HG02885 (cell line): ENCODE results near the gene DTHD1.

Experiments
- ATAC-seq: cut with Tn5 transposase; IDR thresholded peaks from one replicate; pipeline ENCODE4 v1.9.1; 2021; ENCODE audit warnings: mild to moderate bottlenecking; ENCODE audit not compliant: unreplicated experiment, poor library complexity

The DTHD1 gene

DNA sequence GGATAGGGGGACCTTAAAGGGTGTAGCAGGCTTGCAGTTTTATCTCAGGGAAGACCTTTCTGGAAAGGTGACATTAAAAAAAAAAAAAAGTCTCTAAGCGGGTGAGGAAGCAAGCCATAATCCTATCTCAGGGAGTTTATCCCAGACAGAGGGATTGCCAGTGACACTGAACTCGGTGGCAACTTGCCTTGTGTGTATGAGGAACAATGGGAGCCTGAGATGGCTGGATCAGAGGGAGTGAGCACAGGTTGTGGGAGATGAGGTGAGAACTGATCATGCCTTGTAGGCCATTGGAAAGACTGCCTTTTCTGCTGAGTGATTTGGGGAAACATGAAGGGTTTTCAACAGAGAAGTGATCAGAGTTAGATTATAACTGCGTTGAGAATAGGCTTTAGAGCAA is 31.1 kb downstream of the DTHD1 start:
- no peak for ATAC-seq

DNA sequence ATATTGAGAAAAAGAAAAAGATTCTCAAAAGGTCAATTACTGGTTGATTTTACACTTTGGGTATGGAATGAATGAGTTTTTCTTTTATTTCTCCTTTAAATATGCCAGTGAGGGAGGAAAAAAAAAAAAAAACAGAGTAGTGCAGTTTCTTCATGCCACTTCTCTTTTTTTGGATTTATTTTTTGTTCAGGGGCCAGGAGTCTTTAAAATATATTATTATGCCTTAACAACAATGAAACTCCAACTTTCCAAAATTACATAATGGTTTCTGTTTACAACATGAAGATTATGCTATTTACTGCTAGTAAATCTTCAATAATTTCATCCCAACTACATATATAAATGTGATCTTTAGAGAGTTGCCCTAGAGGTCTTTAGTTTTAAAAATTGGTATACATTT is 31.9 kb downstream of the DTHD1 start:
- no peak for ATAC-seq

DNA sequence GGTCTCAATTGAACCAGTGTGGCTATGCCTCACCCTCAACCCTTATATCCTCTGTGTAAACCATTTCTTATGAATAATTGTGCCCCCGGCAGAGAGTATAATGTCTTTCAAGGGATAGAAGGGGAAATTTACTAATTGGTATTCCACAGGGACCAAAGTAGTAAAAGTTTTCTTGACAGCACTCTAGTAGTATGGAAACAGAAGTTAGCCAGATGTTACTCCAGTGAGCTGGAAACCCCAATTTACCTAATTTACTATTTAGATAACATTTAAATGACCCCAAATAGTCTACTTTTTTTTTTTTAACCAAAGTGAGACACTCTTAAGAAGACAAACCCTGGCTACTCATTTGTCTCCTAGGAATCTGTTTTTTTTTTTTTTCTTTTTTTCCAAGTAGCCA is 32.3 kb downstream of the DTHD1 start:
- ATAC-seq = no peak

DNA sequence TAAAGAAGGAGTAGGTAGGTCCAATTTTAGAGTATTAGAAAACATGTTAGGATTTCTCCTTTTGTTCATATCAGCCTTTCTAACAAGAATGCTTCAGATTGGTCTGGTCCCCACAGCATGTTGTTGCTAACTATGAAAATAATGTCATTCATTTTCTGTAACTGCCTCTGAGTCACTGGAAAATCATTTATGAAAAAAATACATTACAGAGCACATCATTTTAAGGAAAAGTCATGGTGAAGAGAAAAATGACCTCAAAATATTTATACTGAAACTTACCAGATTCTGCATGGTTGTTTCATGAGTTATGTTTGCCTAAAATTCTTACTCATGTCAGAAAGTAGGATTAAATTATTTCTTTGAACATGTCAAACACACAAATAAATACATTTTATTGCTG is 35.2 kb downstream of the DTHD1 start:
- ATAC-seq = no peak

DNA sequence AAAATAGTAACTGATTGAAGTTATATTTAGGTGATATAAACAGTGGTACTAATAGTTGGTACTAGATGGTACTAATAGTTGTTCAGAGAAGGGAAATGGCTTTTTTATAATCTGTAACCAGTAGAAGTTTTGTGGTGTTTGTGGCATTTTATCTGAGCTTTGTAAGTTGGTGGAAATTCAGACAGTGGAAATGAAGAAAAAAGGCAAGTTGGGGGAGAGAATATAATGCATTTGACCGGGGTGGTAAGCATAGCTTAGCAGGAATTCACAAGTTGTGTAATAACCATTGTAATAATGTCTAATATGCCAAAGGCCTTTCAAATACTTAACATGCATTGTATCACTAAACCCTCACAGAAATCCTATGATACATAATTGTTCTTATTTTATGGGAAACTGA is 36.3 kb downstream of the DTHD1 start:
- no peak for ATAC-seq

DNA sequence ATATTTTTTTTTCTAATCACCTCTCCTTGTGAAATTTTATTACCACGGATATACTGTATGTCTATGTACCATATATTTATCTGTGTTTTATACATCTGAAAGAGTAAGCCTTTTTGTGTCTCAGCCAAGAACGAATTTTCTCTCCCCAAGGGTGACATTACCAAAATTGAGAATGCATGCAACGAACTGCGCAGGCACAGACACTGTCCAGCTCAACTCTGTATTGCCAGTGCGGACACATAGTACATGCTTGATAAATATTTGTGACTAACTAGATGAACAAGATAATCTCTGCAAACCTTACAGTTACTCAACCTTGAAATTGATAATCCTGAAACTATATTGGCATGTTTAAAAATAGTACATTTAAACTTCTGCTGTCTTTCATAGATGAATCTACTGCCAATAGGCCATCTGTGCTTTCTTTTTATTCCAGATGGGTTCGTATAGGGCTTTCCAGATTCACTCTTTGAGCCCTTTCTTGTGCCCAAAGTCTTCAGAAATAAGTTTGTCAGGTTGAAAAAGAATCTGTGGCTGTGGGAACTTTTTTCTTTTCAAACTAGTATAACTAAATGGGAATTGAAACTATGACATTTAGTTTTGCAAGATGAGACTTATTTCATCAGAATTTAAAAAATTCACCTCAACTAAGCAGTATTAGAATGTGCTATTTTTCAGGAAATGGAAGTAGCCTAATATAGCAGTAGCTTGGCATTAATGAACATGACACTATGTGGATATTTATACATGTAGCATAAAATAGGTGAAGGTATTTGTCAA is 38.9 kb downstream of the DTHD1 start:
- peak; percentile 53 for ATAC-seq

DNA sequence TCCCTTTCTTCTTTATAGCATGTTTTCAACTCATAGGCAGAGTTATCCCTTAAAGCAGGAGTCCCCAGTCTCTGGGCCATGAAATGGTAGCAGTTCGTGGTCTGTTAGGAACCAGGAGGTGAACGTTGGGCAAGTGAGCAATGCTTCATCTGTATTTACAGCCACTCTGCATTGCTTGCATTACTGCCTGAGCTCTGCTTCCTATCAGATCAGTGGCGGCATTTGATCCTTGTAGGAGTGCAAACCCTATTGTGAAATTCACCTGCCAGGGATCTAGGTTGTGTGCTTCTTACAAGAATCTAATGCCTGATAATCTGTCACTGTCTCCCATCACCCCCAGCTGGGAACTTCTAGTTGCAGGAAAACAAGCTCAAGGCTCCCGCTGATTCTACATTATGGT is 39.8 kb downstream of the DTHD1 start:
- ATAC-seq = no peak

DNA sequence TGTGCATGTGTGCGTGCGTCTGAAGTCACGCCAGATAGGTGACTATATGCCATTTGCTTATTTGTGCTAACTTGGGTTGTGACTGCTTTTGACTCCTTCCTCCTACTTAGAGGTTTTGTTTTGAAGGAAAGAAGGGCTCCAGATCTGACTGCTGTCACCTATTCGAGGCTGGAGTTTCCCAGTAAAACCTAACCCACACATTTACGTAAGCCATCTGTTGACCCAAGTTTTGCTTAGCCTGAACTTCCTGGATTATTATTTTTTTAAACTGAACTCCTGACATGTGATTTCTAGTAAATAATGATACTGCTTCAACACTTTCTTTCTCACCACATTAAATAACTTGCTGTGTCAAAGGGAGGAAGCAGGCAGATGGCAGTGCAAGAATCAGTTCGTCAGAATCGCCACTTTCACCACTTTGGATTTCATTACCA is 41.5 kb downstream of the DTHD1 start:
- ATAC-seq = peak; percentile 27

DNA sequence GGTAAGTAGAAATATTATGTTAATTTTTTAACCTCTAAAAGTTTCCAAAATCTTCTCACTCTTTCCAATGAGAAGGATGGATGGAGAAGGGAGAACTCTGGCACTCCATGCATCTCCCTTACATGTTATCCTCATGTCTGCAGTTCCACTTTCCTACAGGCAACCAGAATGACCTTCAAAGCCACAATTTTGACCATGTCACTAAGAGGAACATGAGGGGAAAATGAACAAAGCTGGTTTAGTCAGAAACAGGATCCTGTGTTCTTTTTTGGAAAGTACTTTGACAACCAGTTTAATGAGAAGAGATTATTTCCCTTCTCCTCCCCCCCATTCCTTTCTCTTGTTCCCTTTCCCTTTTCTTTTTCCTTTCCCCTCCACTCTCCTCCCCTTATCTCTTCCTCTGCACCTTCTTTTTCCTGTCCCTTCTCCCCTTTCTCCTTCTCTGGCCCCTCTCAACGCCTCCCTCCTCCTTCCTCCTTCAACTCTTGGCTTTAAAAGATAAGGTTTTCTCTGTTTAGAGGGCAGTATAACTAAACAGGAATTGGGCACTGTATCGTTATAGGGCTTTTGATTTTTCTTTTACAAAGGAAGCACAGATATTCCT is 42.5 kb downstream of the DTHD1 start:
- no peak for ATAC-seq

DNA sequence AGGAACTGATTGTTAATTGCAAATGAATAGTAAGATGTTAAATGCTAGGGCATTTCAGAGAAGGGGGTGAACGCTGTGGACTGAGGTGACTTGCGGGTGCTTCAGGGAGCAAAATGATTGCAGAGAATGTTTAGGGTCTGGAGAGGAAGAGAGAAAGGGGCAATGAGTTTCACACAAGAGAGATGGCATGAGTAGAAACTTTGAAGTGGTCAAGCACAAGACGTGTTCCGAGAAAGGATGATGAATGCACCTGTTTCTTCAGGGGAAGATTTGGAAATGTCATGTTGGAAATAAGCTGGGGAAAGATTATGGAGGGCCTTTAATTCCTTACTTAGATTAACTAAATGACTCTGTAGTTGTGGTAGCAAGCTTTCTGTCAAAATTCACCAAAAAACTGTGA is 43.4 kb downstream of the DTHD1 start:
- no peak for ATAC-seq

DNA sequence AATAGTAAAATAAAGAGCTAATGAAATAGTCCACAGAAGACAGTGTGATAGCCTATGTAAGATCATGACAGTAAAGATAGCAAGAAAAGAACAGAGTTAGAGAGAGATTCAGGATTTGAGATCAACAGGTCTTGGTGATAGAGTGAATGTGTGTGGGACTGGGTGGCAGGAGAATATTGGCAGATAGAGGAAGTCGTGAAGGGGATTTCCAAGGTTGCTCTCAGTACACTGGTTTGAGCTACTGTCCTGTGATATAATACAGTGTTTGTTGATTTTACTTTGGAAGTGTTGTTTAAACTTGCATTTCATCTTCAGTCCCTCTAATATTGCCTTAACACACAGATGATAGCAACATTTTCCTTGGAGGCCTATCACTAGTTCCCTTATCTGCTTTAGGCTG is 44.1 kb downstream of the DTHD1 start:
- peak; percentile 79 for ATAC-seq

DNA sequence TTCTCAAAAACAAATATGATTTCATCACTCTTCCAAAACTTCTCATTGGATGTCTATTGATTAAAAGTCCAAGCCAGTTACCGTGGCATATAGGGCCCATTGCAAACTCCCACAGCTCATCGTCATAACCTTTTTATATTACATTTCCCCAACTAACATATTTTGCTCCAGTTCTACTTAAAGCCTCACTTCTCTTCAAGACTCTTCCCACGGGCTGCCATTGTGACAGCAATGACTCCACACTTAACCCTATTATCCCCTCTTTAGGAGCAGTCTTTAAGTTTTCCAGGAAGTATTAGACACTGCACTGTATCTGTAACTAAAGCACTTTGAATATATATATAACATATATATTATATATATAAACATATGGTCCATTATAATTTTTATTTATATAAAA is 44.5 kb downstream of the DTHD1 start:
- peak; percentile 11 for ATAC-seq

DNA sequence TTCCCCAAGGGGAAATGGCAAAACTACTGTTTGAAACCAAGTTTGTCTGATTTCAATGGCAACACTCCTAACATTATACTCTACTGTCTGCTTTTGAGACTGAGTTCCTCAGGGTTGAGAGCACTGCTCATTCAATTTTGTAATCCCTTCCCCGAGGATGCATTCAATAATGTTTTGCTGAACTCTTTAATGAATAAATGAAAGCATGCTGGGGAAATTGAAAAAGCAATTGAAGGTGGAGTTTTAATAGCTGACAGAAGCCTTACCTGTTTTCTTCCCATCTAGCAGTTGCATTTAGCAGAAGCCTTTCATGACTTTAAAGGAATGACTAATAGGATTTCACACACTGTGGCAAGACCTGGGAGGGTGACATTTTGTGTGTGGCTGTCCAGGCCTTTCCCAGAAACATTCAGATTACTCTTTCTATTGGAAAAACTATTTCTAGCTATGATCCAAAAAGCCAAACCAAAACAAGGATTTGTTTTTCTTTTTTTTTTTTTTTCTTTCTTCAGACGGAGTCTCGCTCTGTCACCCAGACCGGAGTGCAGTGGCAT is 45.1 kb downstream of the DTHD1 start:
- ATAC-seq = no peak

DNA sequence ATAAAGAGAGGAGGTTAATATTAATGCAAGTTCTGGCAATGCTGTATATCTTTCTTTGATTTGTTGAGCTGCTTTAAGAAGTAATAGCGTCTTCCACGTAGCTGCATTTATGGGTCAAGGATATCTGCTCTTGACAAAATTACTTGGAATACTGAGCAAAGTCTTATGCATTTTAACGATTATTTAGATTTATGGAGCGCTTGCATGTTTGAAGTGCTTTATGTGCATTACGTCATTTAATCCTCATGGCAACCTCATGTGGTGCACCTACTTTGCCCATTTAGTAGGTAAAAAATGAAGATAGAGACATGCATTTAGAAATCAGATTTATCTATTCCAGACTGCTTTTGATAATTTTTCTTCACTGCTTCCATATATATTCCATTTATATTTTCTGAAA is 46.0 kb downstream of the DTHD1 start:
- no peak for ATAC-seq

DNA sequence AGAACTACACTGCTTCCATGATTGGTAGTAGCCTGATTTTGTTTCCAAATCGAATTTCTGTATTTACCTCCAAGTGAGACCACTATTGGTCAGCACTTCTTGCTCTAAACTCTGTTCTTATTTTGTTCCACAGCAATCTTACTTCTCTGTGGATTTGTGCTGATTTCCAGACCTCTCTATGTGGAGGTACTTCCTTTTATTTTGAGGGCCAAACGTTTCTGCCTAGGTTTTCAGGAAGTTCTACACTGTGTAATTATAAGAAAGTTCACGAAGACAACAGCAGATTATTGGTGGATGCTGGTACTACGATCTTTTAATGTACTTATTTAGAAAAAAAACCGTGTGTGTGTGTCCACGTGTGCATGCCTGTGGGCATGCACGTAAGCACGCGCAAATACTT is 46.7 kb downstream of the DTHD1 start:
- ATAC-seq = no peak

DNA sequence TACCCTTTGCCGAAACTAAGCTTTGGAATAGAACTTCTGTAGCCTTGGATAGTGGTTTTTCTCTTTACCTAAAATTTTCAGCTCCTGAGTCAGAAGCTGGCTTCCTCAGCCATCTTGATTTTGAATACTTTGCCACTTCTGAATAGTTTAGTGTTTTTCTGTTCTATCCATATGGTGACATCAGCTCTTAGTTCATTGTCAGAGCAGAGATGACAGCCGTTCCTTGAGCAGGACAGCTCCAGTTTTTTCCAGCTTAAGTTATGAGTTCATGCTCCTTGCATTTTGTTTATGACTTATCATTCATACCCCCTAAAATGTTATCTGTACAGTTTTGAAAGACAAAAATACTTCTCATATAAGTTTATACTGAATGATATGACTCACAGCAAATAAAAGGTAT is 47.8 kb downstream of the DTHD1 start:
- ATAC-seq = no peak

DNA sequence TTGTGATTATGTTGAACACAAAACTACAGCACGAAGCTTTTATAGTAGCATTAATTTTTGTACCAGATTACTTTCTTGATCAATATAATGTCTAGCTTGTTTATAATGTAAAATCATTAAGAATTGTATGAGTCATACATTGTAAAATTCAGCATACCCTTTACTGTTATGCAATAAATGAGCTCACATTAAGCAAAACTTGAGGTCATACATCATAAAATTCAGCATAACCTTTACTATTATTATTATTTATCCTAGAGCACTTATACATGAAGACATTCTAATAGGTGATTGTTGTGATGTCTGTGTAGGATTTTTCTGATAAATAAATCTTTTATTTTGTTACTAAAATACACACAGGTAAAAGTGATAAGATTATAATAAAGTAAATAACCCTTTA is 49.4 kb downstream of the DTHD1 start:
- no peak for ATAC-seq

DNA sequence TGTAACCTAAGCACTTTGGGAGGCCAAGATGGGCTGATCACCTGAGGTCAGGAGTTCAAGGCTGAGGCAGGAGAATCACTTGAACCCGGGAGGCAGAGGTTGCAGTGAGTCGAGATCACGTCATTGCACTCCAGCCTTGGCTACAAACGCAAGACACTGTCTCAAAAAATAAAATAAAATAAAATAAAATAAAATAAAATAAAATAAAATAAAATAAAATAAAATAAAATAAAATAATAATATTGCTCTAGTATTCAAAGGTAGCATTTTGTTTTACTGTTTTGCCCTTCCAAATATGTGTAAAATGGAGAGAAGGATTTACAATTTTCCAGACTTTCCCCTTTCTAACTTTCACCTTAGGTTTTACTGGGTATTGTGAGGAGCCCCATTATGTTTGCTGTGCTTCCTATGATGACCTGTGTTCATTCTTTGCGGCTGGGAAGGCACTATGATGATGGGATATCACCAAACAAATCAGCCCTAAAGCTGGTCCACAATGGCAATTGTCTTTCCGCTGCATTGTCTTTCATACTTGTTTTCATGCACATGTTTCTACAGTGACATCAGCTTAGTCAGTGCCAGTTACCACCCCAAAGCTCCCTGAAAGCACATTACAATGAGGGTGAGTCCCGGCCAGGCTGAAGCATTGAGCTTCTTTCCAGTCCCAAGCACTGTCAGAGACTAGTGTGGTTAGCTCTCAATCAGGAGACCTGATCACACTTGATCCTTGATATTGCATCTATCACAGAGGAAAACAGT is 50.8 kb downstream of the DTHD1 start:
- peak; percentile 86 for ATAC-seq

DNA sequence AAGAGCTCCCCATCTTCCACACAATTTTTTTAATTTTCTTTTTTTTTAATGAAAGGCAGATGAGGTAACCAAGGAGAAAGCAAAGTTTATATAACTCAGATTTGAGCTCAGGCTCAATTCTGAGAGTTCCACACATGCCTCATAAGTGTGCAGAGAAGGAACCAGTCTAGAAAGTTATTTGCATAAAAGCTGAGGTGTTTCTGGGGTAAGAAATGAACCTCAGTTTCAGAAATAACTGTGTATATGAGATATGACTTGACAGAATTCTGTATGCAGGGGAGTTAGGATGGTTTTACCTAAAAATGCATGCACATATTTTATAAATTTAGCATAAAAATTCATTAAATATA is 51.3 kb downstream of the DTHD1 start:
- peak; percentile 98 for ATAC-seq

DNA sequence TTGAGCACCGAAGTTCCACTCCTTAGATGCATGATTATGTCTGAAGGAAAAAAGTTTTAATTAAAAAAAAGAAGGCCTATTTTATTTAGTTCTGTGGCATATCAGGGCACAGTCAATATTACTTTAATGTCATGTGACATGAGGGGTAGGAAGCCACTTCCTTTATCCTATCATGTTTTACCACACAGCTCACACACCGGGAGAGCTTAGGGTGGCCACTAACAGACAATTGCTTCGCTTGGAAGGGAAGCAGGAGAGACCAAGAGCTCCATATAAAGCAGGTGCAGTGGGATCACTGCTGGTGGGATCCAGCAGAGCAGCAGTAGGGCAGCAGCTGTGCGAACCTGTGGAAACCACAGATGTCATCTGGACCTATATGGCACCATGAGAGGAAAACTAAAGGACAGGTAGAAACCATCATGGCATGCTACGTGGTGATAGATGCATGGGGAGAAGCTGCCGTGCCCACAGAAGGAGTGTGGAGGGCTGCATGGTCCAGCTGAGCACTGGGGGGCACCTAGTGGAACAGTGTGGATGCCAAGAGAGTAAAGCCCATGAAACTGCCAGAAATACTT is 52.0 kb downstream of the DTHD1 start:
- no peak for ATAC-seq

DNA sequence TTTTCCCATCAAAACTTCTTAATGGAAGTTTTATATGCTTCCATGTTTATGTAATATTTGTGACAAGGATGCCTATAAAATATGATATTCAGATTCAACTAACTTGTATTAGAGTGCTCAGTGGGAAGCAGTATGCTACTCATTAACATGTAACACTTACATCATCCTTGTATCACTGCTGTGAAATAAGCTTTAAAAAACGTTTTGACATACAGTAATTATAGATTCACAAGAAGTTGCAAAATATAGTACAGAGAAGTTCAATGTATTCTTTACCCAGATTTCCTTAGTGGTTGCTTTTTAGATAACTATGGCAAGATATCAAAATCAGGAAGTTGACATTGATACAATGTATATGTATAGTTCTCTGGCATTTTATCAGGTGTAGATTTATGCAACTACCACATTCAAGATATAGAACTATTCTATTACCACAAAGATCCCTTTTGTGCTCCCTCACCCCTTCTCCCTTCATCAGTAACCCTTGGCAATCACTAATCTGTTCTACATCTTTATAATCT is 56.3 kb downstream of the DTHD1 start:
- no peak for ATAC-seq
